Gastrocnemius medialis (tissue), 4 donors: ENCODE data around the gene RNASET2. TPM values are rescaled to one million over a fixed set of nuclear protein-coding genes. Genes with fewer than 3 reads are reported as not detected.
A peak's percentile ranks its signal among the peaks of the same experiment; 100 is the strongest.

Experiments used
- ATAC-seq, 2 donors: fragments of 150-250 bp; one replicate each; pipeline ENCODE4 v1.9.1; 2016
- DNase-seq, 2 donors: peaks; one replicate each; pipeline ENCODE4 v3.0.0-alpha.2; 2019
- H3K27ac ChIP-seq, 4 donors: fragments of 200-600 bp; sonication (generic); 1 replicate in 1 of 4; 2 replicates in 3 of 4; pipeline ENCODE4 v1.5.1; 2016 to 2018; ENCODE audit warnings: mild to moderate bottlenecking in 2 of 4, moderate library complexity in 1 of 4
- H3K27me3 ChIP-seq, 3 donors: fragments of 200-600 bp; sonication (generic) in 2 of 3; 1 replicate in 1 of 3; 2 replicates in 2 of 3; pipeline versions ENCODE4 v1.5.1 to v1.6.0; 2016 to 2019; ENCODE audit warnings: mild to moderate bottlenecking in 1 of 3, moderate library complexity in 1 of 3
- H3K36me3 ChIP-seq, 2 donors: fragments of 200-600 bp; sonication (generic) in 1 of 2; one replicate each; pipeline ENCODE4 v1.5.1; 2017 to 2018
- H3K4me1 ChIP-seq, 2 donors: fragments of 200-600 bp; sonication (generic) in 1 of 2; one replicate each; pipeline ENCODE4 v1.5.1; 2016 to 2017; ENCODE audit warnings: mild to moderate bottlenecking in 2 of 2
- H3K4me3 ChIP-seq, 4 donors: fragments of 200-600 bp; sonication (generic) in 3 of 4; 1 replicate in 1 of 4; 2 replicates in 3 of 4; pipeline ENCODE4 v1.5.1; 2016 to 2019; ENCODE audit warnings: mild to moderate bottlenecking in 2 of 4
- H3K9me3 ChIP-seq, 3 donors: fragments of 200-600 bp; sonication (generic) in 2 of 3; 1 replicate in 1 of 3; 2 replicates in 2 of 3; pipeline ENCODE4 v1.5.1; 2016 to 2019
- CTCF ChIP-seq, 5 experiments: fragments of 450-650 bp in 3 of 5; fragments of 200-600 bp in 2 of 5; sonication (generic) in 2 of 5; IDR thresholded peaks in 4 of 5; conservative IDR thresholded peaks in 1 of 5; 1 replicate in 4 of 5; 2 replicates in 1 of 5; pipeline ENCODE4 v1.5.1; 2016 to 2019; ENCODE audit warnings: antibody characterized with exemption in 5 of 5, mild to moderate bottlenecking in 3 of 5, moderate library complexity in 3 of 5
- POLR2A ChIP-seq, 2 donors: fragments of 450-650 bp; IDR thresholded peaks; one replicate each; pipeline ENCODE4 v1.6.1; 2017; ENCODE audit warnings: antibody characterized with exemption in 2 of 2, mild to moderate bottlenecking in 2 of 2, moderate library complexity in 2 of 2
- in situ Hi-C, 4 donors: fragments of 200-750 bp; cut with MboI; loops; one replicate each; pipeline versions ENCODE4 v1.15.0 to v1.8.0; 2017; ENCODE audit warnings: low sequenced_read_pairs in 4 of 4
- intact Hi-C: fragments of 100-400 bp; cut with DNase I; formaldehyde crosslinking; loops from one replicate; pipeline ENCODE4 v1.15.1; 2023; ENCODE audit warnings: low total_unique reads
- total RNA-seq, 4 donors: library from RNA; depleted of rRNA; stranded (reverse); fragments of >200 nt; gene quantifications; one replicate each; pipeline versions ENCODE4 v1.1.0 to v1.2.3, GENCODE V29; 2016

Gene RNASET2
- total RNA-seq = 1 to 10 TPM; 4.9 to 9.6 (median 6.5) TPM

- no peak for TF ChIP-seq CTCF (IDR thresholded peaks at IDR 0.05 in 4 of 5, conservative IDR thresholded peaks at IDR 0.05 in 1 of 5)
- TF ChIP-seq POLR2A (IDR thresholded peaks at IDR 0.05) = peak; percentile 39 to 58
- DNase-seq (peak; percentile 91 to 93), ATAC-seq (peak; percentile 94 to 95)
- Histone ChIP-seq H3K27ac (peak within 1 kb of the TSS; percentile 78 to 82 (median 78)), H3K27me3 (no peaks in the 10 kb centered on the region), H3K4me1 (peaks cover 0 to 18% of the 10 kb centered on the region in 2 donors), H3K4me3 (peak within 1 kb of the TSS; percentile 88 to 99 (median 92)), H3K9me3 (no peaks in the 10 kb centered on the region), H3K36me3 (no peaks in the 10 kb centered on the region)
- intact Hi-C loops = loop anchor here (1.0 to 10.0 kb wide), 2 partner anchors 43 to 172 kb away; partner anchors contain the start of gene CEP43
- in situ Hi-C loops = no loop called here
These were observed at the start of gene RNASET2 for GRCh38 chr6:166956444-166957086. Gene RNASET2, minus strand, starts transcription at chr6:166956550. Its CDS starts 368 bp downstream, at chr6:166956182.

GRCh38 chr6:167005350-167006159, 49.2 kb upstream of the RNASET2 start:
- Histone ChIP-seq H3K27ac (no peak overlapping the region), H3K36me3 (peaks cover 0 to 2% of the 10 kb centered on the region in 2 donors), H3K27me3 (no peaks in the 10 kb centered on the region), H3K9me3 (no peaks in the 10 kb centered on the region), H3K4me1 (peaks cover 0 to 6% of the 10 kb centered on the region in 2 donors), H3K4me3 (no peak overlapping the region)
- DNase-seq (no peak), ATAC-seq (no peak)
- TF ChIP-seq POLR2A (IDR thresholded peaks at IDR 0.05) (no peak), CTCF (IDR thresholded peaks at IDR 0.05 in 4 of 5, conservative IDR thresholded peaks at IDR 0.05 in 1 of 5) (no peak)
- in situ Hi-C loops (no loop called here), intact Hi-C loops (no loop called here)

GRCh38 chr6:167000759-167001158, 44.4 kb upstream of the RNASET2 start:
- no peaks in the 10 kb centered on the region for H3K27me3 ChIP-seq
- intact Hi-C loops (no loop called here), in situ Hi-C loops (no loop called here)
- H3K4me3 ChIP-seq = no peak overlapping the region
- no peaks in the 10 kb centered on the region for H3K36me3 ChIP-seq
- no peak overlapping the region for H3K27ac ChIP-seq
- ATAC-seq = no peak
- no peaks in the 10 kb centered on the region for H3K9me3 ChIP-seq
- peaks cover 11 to 18% of the 10 kb centered on the region in 2 donors for H3K4me1 ChIP-seq
- TF ChIP-seq CTCF (IDR thresholded peaks at IDR 0.05 in 4 of 5, conservative IDR thresholded peaks at IDR 0.05 in 1 of 5) (no peak), POLR2A (IDR thresholded peaks at IDR 0.05) (no peak)
- DNase-seq = no peak

GRCh38 chr6:166999884-167000253, 43.5 kb upstream of the RNASET2 start:
- Histone ChIP-seq H3K36me3 (no peaks in the 10 kb centered on the region), H3K27me3 (no peaks in the 10 kb centered on the region), H3K27ac (peak overlapping the region; percentile 8 to 79 (median 63)), H3K9me3 (no peaks in the 10 kb centered on the region), H3K4me1 (peaks cover 9 to 18% of the 10 kb centered on the region in 2 donors), H3K4me3 (peak overlapping the region; percentile 66 to 97 (median 75))
- TF ChIP-seq POLR2A (IDR thresholded peaks at IDR 0.05) = no peak
- TF ChIP-seq CTCF (IDR thresholded peaks at IDR 0.05 in 4 of 5, conservative IDR thresholded peaks at IDR 0.05 in 1 of 5) = no peak
- no peak for DNase-seq
- no peak for ATAC-seq
- in situ Hi-C loops (loop anchor here in 3 of 4 donors (25.0 kb wide), 1 partner anchor 213 kb away; no protein-coding TSS in a partner anchor), intact Hi-C loops (loop anchor here (1.0 kb wide), 1 partner anchor 44 kb away; the partner anchor contains the start of gene RNASET2)
